Common myeloid progenitor, CD34-positive (primary cell): Measurements from ENCODE around the gene CAMK2A.

Experiments used
- CTCF ChIA-PET: fragments of 350-600 bp; sonication (Branson Sonifier 250); formaldehyde crosslinking; loops from one replicate; lab custom pipeline; 2021; ENCODE audit warnings: antibody characterized with exemption; lab: Charles Lee
- POLR2A ChIA-PET: fragments of 350-600 bp; sonication (Branson Sonifier 250); formaldehyde crosslinking; loops from one replicate; lab custom pipeline; 2021; ENCODE audit warnings: antibody characterized with exemption; lab: Charles Lee
- DNase-seq, 3 donors: peaks; one replicate each; pipeline versions ENCODE4 v3.0.0 to v3.0.0-alpha.2; 2013
- H3K27ac ChIP-seq, 2 experiments: 1 replicate in 1 of 2; 2 replicates in 1 of 2; pipeline ENCODE4 v1.7.0; 2013; ENCODE audit warnings: inconsistent platforms in 2 of 2, low read length in 2 of 2, mild to moderate bottlenecking in 2 of 2, low read depth in 1 of 2, moderate library complexity in 1 of 2; ENCODE audit not compliant: severe bottlenecking in 2 of 2, insufficient read depth in 1 of 2, poor library complexity in 1 of 2
- H3K27me3 ChIP-seq, 5 experiments: replicated peaks in 2 of 5; 1 replicate in 3 of 5; 2 replicates in 2 of 5; pipeline versions ENCODE4 v1.6.1 to v1.7.0; 2013; ENCODE audit warnings: low read length in 4 of 5, mild to moderate bottlenecking in 2 of 5, moderate library complexity in 2 of 5, inconsistent platforms in 1 of 5; ENCODE audit not compliant: insufficient read depth in 5 of 5, control insufficient read depth in 4 of 5
- H3K36me3 ChIP-seq, 4 experiments: 1 replicate in 2 of 4; 2 replicates in 2 of 4; pipeline versions ENCODE4 v1.6.1 to v1.7.0; 2013; ENCODE audit warnings: low read length in 3 of 4, control low read depth in 1 of 4, mild to moderate bottlenecking in 1 of 4; ENCODE audit not compliant: control insufficient read depth in 4 of 4, insufficient read depth in 4 of 4
- H3K4me1 ChIP-seq, 4 experiments: 1 replicate in 3 of 4; 2 replicates in 1 of 4; pipeline versions ENCODE4 v1.6.1 to v1.7.1; 2013; ENCODE audit warnings: low read length in 3 of 4, mild to moderate bottlenecking in 3 of 4, control low read depth in 1 of 4, inconsistent platforms in 1 of 4, moderate library complexity in 1 of 4; ENCODE audit not compliant: control insufficient read depth in 4 of 4, insufficient read depth in 4 of 4; ENCODE audit errors: control extremely low read depth in 1 of 4
- H3K4me3 ChIP-seq, 7 experiments: 1 replicate in 4 of 7; 2 replicates in 3 of 7; pipeline versions ENCODE4 v1.5.1 to v1.7.0; 2013; ENCODE audit warnings: mild to moderate bottlenecking in 7 of 7, low read length in 6 of 7, moderate library complexity in 6 of 7, inconsistent platforms in 2 of 7, low read depth in 2 of 7, control low read depth in 1 of 7; ENCODE audit not compliant: insufficient read depth in 4 of 7, control insufficient read depth in 1 of 7; ENCODE audit errors: extremely low read depth in 1 of 7
- H3K9me3 ChIP-seq, 5 experiments: 1 replicate in 4 of 5; 2 replicates in 1 of 5; pipeline versions ENCODE4 v1.6.1 to v1.7.1; 2013; ENCODE audit warnings: low read length in 4 of 5, mild to moderate bottlenecking in 2 of 5, inconsistent platforms in 1 of 5, low read depth in 1 of 5, moderate library complexity in 1 of 5; ENCODE audit not compliant: control insufficient read depth in 4 of 5, insufficient read depth in 2 of 5; ENCODE audit errors: control extremely low read depth in 1 of 5
- WGBS: methylation state at CpG from one replicate; pipeline ENCODE4 v1.1.5; 2013; ENCODE audit not compliant: insufficient coverage; 5-methylcytosine and 5-hydroxymethylcytosine counted together

CAMK2A gene

GRCh38 chr5:150274811-150275210, 14.8 kb downstream of the CAMK2A start:
- ChIA-PET POLR2A (no interaction called here), CTCF (interaction anchor here (1.3 to 6.8 kb wide), 4 partner anchors 10 to 75 kb away, joined by 3 to 63 read pairs (median 4); no protein-coding TSS in a partner anchor)
- Histone ChIP-seq H3K36me3 (no peaks in the 10 kb centered on the region), H3K4me1 (peaks cover 2 to 12% (median 6%) of the 10 kb centered on the region in 4 experiments), H3K27me3 (peaks cover 0 to 3% (median 0%) of the 10 kb centered on the region in 5 experiments), H3K27ac (no peak overlapping the region), H3K9me3 (no peaks in the 10 kb centered on the region), H3K4me3 (no peak overlapping the region)
- 96% methylated on average over 4 of the region's 4 CpGs for WGBS
- DNase-seq = no peak

GRCh38 chr5:150272531-150272930, 17.0 kb downstream of the CAMK2A start:
- CTCF ChIA-PET = interaction anchor here (0.6 to 6.8 kb wide), 2 partner anchors 60 to 77 kb away, joined by 3 to 63 read pairs; no protein-coding TSS in a partner anchor

GRCh38 chr5:150271923-150272322, 17.6 kb downstream of the CAMK2A start:
- no peak for DNase-seq
- Histone ChIP-seq H3K36me3 (no peaks in the 10 kb centered on the region), H3K9me3 (no peaks in the 10 kb centered on the region), H3K4me3 (no peak overlapping the region), H3K27ac (no peak overlapping the region), H3K27me3 (peaks cover 0 to 2% (median 0%) of the 10 kb centered on the region in 5 experiments), H3K4me1 (no peaks in the 10 kb centered on the region)
- WGBS = 87% methylated on average over 4 of the region's 5 CpGs
- ChIA-PET CTCF (interaction anchor here (6.8 kb wide), 1 partner anchor 78 kb away, joined by 63 read pairs; no protein-coding TSS in a partner anchor), POLR2A (no interaction called here)

More at GRCh38 chr5:150272531-150272930, 17.0 kb downstream of the CAMK2A start:
- POLR2A ChIA-PET = no interaction called here
- WGBS = 75% methylated on average over 2 of the region's 5 CpGs
- peaks cover 0 to 2% (median 0%) of the 10 kb centered on the region in 5 experiments for H3K27me3 ChIP-seq
- no peaks in the 10 kb centered on the region for H3K4me1 ChIP-seq
- no peaks in the 10 kb centered on the region for H3K9me3 ChIP-seq
- DNase-seq = peak; percentile 40 to 61 (median 58)
- no peak overlapping the region for H3K27ac ChIP-seq
- no peak overlapping the region for H3K4me3 ChIP-seq
- H3K36me3 ChIP-seq = no peaks in the 10 kb centered on the region

GRCh38 chr5:150271296-150271692, 18.3 kb downstream of the CAMK2A start:
- Histone ChIP-seq H3K36me3 (no peaks in the 10 kb centered on the region), H3K4me3 (no peak overlapping the region), H3K4me1 (no peaks in the 10 kb centered on the region), H3K27me3 (peaks cover 0 to 2% (median 0%) of the 10 kb centered on the region in 5 experiments), H3K9me3 (no peaks in the 10 kb centered on the region), H3K27ac (no peak overlapping the region)
- ChIA-PET CTCF (interaction anchor here (0.7 to 6.8 kb wide), 2 partner anchors 35 to 78 kb away, joined by 3 to 63 read pairs; no protein-coding TSS in a partner anchor), POLR2A (no interaction called here)
- no peak for DNase-seq
- WGBS = 95% methylated on average over 6 of the region's 8 CpGs

GRCh38 chr5:150270541-150271295, 18.9 kb downstream of the CAMK2A start:
- H3K27me3 ChIP-seq = peaks cover 0 to 2% (median 0%) of the 10 kb centered on the region in 5 experiments
- 91% methylated on average over 9 of the region's 12 CpGs for WGBS
- no peak overlapping the region for H3K4me3 ChIP-seq
- no peaks in the 10 kb centered on the region for H3K4me1 ChIP-seq
- ChIA-PET POLR2A (no interaction called here), CTCF (interaction anchor here (0.7 to 6.8 kb wide), 4 partner anchors 34 to 79 kb away, joined by 3 to 63 read pairs (median 3); no protein-coding TSS in a partner anchor)
- H3K36me3 ChIP-seq = no peaks in the 10 kb centered on the region
- DNase-seq = no peak
- no peak overlapping the region for H3K27ac ChIP-seq
- H3K9me3 ChIP-seq = no peaks in the 10 kb centered on the region

- POLR2A ChIA-PET = no interaction called here
- 100% methylated on average over 1 of the region's 4 CpGs for WGBS
- no peaks in the 10 kb centered on the region for H3K9me3 ChIP-seq
- DNase-seq = no peak
- CTCF ChIA-PET = interaction anchor here (0.8 to 3.3 kb wide), 3 partner anchors 8 to 46 kb away, joined by 3 to 10 read pairs (median 3); no protein-coding TSS in a partner anchor
- no peak overlapping the region for H3K27ac ChIP-seq
- H3K4me1 ChIP-seq = peaks cover 0 to 20% (median 14%) of the 10 kb centered on the region in 4 experiments
- no peak overlapping the region for H3K4me3 ChIP-seq
- H3K36me3 ChIP-seq = no peaks in the 10 kb centered on the region
- H3K27me3 ChIP-seq = no peaks in the 10 kb centered on the region
Observed at GRCh38 chr5:150266871-150267291, 22.7 kb downstream of the CAMK2A start.
